Hematopoietic multipotent progenitor cell treated with erythropoietin and hydrocortisone succinate and interleukin-3 and kit ligand, for 6 days (in vitro differentiated cells): ENCODE data around the gene TSPAN11.

Source experiments
- DNase-seq: peaks from one replicate; pipeline ENCODE4 v3.0.0-alpha.2; 2015

TSPAN11 gene

GRCh38 chr12:30913323-30913722, 13.2 kb upstream of the TSPAN11 start:
- DNase-seq, result no peak

- DNase-seq, result no peak
Measured at GRCh38 chr12:30914986-30915591, 11.5 kb upstream of the TSPAN11 start.

- no peak for DNase-seq
Measured at GRCh38 chr12:30923057-30923456, 3.5 kb upstream of the TSPAN11 start.

- no peak for DNase-seq
Measured at GRCh38 chr12:30925607-30926242, 823 bp upstream of the TSPAN11 start.

- no peak for DNase-seq
Measured at GRCh38 chr12:30927222-30927611, 669 bp downstream of the TSPAN11 start.

- DNase-seq, result no peak
Measured at GRCh38 chr12:30928356-30929244, 2.1 kb downstream of the TSPAN11 start.

- DNase-seq, result no peak
Measured at GRCh38 chr12:30930238-30930637, 3.7 kb downstream of the TSPAN11 start.

- DNase-seq, result no peak
Measured at GRCh38 chr12:30930641-30931040, 4.1 kb downstream of the TSPAN11 start.

GRCh38 chr12:30932881-30933280, 6.3 kb downstream of the TSPAN11 start:
- DNase-seq, result no peak

GRCh38 chr12:30934811-30935210, 8.3 kb downstream of the TSPAN11 start:
- no peak for DNase-seq

GRCh38 chr12:30936036-30936435, 9.5 kb downstream of the TSPAN11 start:
- no peak for DNase-seq

GRCh38 chr12:30939234-30939633, 12.7 kb downstream of the TSPAN11 start:
- no peak for DNase-seq

- no peak for DNase-seq
Measured at GRCh38 chr12:30942486-30942885, 15.9 kb downstream of the TSPAN11 start.

- DNase-seq, result no peak
Measured at GRCh38 chr12:30942936-30943335, 16.4 kb downstream of the TSPAN11 start.

- DNase-seq, result no peak
Measured at GRCh38 chr12:30945443-30946164, 19.1 kb downstream of the TSPAN11 start.

- no peak for DNase-seq
Measured at GRCh38 chr12:30952015-30952414, 25.5 kb downstream of the TSPAN11 start.

- DNase-seq, result no peak
Measured at GRCh38 chr12:30953257-30953656, 26.7 kb downstream of the TSPAN11 start.

- DNase-seq, result no peak
Measured at GRCh38 chr12:30953951-30954751, 27.6 kb downstream of the TSPAN11 start.

- DNase-seq, result no peak
Measured at GRCh38 chr12:30955214-30955613, 28.7 kb downstream of the TSPAN11 start.

- DNase-seq, result no peak
Measured at GRCh38 chr12:30959110-30959710, 32.7 kb downstream of the TSPAN11 start.

- no peak for DNase-seq
Measured at GRCh38 chr12:30959778-30960177, 33.2 kb downstream of the TSPAN11 start.

- DNase-seq, result no peak
Measured at GRCh38 chr12:30961030-30961429, 34.5 kb downstream of the TSPAN11 start.
